ENCODE measurements around the gene SYP.

- no peak for TF ChIP-seq MXI1 (IDR thresholded peaks at IDR 0.05; ENCODE audit: low read depth, low read length)
- TF ChIP-seq, protein P1, sequence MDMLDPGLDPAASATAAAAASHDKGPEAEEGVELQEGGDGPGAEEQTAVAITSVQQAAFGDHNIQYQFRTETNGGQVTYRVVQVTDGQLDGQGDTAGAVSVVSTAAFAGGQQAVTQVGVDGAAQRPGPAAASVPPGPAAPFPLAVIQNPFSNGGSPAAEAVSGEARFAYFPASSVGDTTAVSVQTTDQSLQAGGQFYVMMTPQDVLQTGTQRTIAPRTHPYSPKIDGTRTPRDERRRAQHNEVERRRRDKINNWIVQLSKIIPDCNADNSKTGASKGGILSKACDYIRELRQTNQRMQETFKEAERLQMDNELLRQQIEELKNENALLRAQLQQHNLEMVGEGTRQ (IDR thresholded peaks at IDR 0.05; ENCODE audit: borderline replicate concordance, low read depth, low read length): no peak
- TF ChIP-seq EZH2 (IDR thresholded peaks at IDR 0.05; ENCODE audit: borderline replicate concordance, control insufficient read depth, low read depth, low read length): no peak
- TF ChIP-seq, protein P2, sequence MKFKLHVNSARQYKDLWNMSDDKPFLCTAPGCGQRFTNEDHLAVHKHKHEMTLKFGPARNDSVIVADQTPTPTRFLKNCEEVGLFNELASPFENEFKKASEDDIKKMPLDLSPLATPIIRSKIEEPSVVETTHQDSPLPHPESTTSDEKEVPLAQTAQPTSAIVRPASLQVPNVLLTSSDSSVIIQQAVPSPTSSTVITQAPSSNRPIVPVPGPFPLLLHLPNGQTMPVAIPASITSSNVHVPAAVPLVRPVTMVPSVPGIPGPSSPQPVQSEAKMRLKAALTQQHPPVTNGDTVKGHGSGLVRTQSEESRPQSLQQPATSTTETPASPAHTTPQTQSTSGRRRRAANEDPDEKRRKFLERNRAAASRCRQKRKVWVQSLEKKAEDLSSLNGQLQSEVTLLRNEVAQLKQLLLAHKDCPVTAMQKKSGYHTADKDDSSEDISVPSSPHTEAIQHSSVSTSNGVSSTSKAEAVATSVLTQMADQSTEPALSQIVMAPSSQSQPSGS (IDR thresholded peaks at IDR 0.05; ENCODE audit: low read length): no peak
- no peak for TF ChIP-seq ZNF24 (IDR thresholded peaks at IDR 0.05)
- TF ChIP-seq, protein P3, sequence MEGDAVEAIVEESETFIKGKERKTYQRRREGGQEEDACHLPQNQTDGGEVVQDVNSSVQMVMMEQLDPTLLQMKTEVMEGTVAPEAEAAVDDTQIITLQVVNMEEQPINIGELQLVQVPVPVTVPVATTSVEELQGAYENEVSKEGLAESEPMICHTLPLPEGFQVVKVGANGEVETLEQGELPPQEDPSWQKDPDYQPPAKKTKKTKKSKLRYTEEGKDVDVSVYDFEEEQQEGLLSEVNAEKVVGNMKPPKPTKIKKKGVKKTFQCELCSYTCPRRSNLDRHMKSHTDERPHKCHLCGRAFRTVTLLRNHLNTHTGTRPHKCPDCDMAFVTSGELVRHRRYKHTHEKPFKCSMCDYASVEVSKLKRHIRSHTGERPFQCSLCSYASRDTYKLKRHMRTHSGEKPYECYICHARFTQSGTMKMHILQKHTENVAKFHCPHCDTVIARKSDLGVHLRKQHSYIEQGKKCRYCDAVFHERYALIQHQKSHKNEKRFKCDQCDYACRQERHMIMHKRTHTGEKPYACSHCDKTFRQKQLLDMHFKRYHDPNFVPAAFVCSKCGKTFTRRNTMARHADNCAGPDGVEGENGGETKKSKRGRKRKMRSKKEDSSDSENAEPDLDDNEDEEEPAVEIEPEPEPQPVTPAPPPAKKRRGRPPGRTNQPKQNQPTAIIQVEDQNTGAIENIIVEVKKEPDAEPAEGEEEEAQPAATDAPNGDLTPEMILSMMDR (IDR thresholded peaks at IDR 0.05 in 2 of 3, conservative IDR thresholded peaks at IDR 0.05 in 1 of 3; ENCODE audit: control insufficient read depth in 2 of 3, extremely low read depth in 1 of 3, insufficient read depth in 1 of 3, low read depth in 3 of 3, low read length in 3 of 3): no peak
- no peak for TF ChIP-seq ZBTB40 (IDR thresholded peaks at IDR 0.05; ENCODE audit: borderline replicate concordance)
- no peak for TF ChIP-seq POLR2A (IDR thresholded peaks at IDR 0.05; ENCODE audit: low read depth, low read length)
These were observed 6.5 kb upstream of the SYP start for GRCh38 chrX:49206543-49206942.

Measured in GM12878 (cell line).